ENCODE results near the gene CDNF.

CDNF gene

GRCh38 chr10:14784459-14785055 is 53.3 kb downstream of the CDNF start:
- no peak for DNase-seq

- DNase-seq, result no peak
Observed at GRCh38 chr10:14782691-14783363, 55.0 kb downstream of the CDNF start.

GRCh38 chr10:14781763-14782162 is 56.1 kb downstream of the CDNF start:
- no peak for DNase-seq

GRCh38 chr10:14779001-14779651 is 58.7 kb downstream of the CDNF start:
- no peak for DNase-seq

- no peak for DNase-seq
Observed at GRCh38 chr10:14776546-14776945, 61.3 kb downstream of the CDNF start.

- no peak for DNase-seq
Observed at GRCh38 chr10:14775656-14776055, 62.2 kb downstream of the CDNF start.

- no peak for DNase-seq
Observed at GRCh38 chr10:14774797-14775196, 63.0 kb downstream of the CDNF start, which contains the start of gene FAM107B. TSS of gene FAM107B (minus strand) at chr10:14774897. CDS start at chr10:14774663, 234 bp downstream.

GRCh38 chr10:14774214-14774580 is 63.6 kb downstream of the CDNF start:
- DNase-seq, result no peak

GRCh38 chr10:14773551-14774213 is 64.2 kb downstream of the CDNF start:
- DNase-seq, result no peak

GRCh38 chr10:14772399-14772798 is 65.4 kb downstream of the CDNF start:
- no peak for DNase-seq

- no peak for DNase-seq
Observed at GRCh38 chr10:14770927-14771326, 66.9 kb downstream of the CDNF start.
